Left kidney (tissue), 2 donors: ENCODE results near the gene ARIH2. TPM values are rescaled to one million over a fixed set of nuclear protein-coding genes. Genes with fewer than 3 reads are reported as not detected.
"Not testable (repeated sequence)": the region's sequence is repeated elsewhere in the genome, so short reads cannot be mapped to it uniquely, and the experiment has no call there.

ENCODE experiments used
- DNase-seq: peaks from one replicate; pipeline ENCODE4 v3.0.0-alpha.2; 2013
- polyA plus RNA-seq: library from polyadenylated mRNA; unstranded; fragments of 120-200 nt; gene quantifications from one replicate; pipeline ENCODE4 v1.2.1, GENCODE V29; 2013; ENCODE audit not compliant: insufficient read length

ARIH2 gene
- polyA plus RNA-seq, 1 donor = 112 TPM

- DNase-seq = no peak
These were observed 86.0 kb downstream of the ARIH2 start for GRCh38 chr3:49004352-49005302.

- DNase-seq = no peak
These were observed 86.7 kb downstream of the ARIH2 start for GRCh38 chr3:49005303-49005680.

GRCh38 chr3:49005998-49006397 is 87.4 kb downstream of the ARIH2 start:
- DNase-seq = no peak

GRCh38 chr3:49006408-49007067 is 87.9 kb downstream of the ARIH2 start:
- DNase-seq = peak; percentile 34

- peak; percentile 95 for DNase-seq
These were observed 88.6 kb downstream of the ARIH2 start, which contains the start of gene WDR6 for GRCh38 chr3:49007068-49007770. Gene WDR6, plus strand, starts transcription at chr3:49007391. Its CDS starts 41 bp downstream, at chr3:49007432.

- peak; percentile 78 for DNase-seq
These were observed 89.3 kb downstream of the ARIH2 start for GRCh38 chr3:49007771-49008528.

GRCh38 chr3:49008627-49009026 is 90.0 kb downstream of the ARIH2 start:
- not testable (repeated sequence) for DNase-seq

GRCh38 chr3:49009396-49009795 is 90.8 kb downstream of the ARIH2 start:
- DNase-seq = no peak

GRCh38 chr3:49012441-49013017 is 93.9 kb downstream of the ARIH2 start:
- no peak for DNase-seq

GRCh38 chr3:49013113-49013737 is 94.6 kb downstream of the ARIH2 start:
- DNase-seq = no peak

- DNase-seq = no peak
These were observed 95.4 kb downstream of the ARIH2 start for GRCh38 chr3:49013738-49014660.

GRCh38 chr3:49015072-49015471 is 96.4 kb downstream of the ARIH2 start:
- DNase-seq = no peak

- DNase-seq = no peak
These were observed 97.1 kb downstream of the ARIH2 start for GRCh38 chr3:49015765-49016164.

- no peak for DNase-seq
These were observed 98.0 kb downstream of the ARIH2 start for GRCh38 chr3:49016414-49017228.

GRCh38 chr3:49017229-49017970 is 98.8 kb downstream of the ARIH2 start:
- DNase-seq = no peak

- DNase-seq = peak; percentile 77
These were observed 99.5 kb downstream of the ARIH2 start, which contains the start of gene DALRD3 for GRCh38 chr3:49017971-49018706. Gene DALRD3, minus strand, starts transcription at chr3:49018580. Its CDS starts 16 bp downstream, at chr3:49018564.

GRCh38 chr3:49018707-49019006 is 100.0 kb downstream of the ARIH2 start:
- no peak for DNase-seq
